C4-2B (cell line): Measurements from ENCODE around the gene EFCAB5.
"Not testable (repeated sequence)": the region's sequence is repeated elsewhere in the genome, so short reads cannot be mapped to it uniquely, and the experiment has no call there.

Experiments used
- H3K27ac ChIP-seq: fragments of 450-650 bp; 2 replicates; pipeline ENCODE4 v1.5.1; 2017
- ZFX ChIP-seq: fragments of 450-650 bp; IDR thresholded peaks from 2 replicates; pipeline ENCODE4 v1.6.1; 2017
- TF ChIP-seq, protein P1 (sequence below): fragments of 450-650 bp; conservative IDR thresholded peaks from 2 replicates; pipeline ENCODE4 v1.5.1; 2017; ENCODE audit warnings: mild to moderate bottlenecking

The EFCAB5 gene

DNA sequence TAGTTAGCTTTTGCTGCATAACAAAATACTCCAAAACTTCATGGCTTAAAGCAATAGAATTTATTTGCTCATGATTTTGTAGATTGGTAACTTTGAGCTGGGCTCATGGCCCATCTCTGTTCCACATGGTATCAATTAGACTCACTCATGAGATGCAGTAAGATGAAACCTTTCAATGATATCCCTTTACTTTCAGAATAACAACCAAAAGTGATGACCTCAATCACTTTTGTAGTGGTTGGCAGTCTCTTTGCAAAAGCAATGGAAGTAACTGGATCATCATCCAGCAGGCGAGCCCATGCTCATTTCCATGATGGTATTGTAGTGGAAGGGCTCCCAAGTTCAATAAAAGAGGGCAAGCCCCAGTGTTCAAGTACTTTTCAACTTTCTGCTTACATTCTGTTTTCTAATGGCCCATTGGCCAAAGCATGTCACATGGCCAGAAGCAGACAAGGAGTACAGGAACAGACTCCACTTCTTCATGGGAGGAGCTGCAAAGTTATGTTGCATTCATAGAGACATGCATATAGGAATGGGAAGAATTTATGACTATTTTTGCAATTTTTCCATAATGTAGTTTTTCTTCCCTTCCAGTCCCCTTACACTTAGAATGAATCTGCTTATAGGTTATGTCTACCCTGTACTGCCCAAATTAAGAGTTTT lies 41.7 kb downstream of the EFCAB5 start:
- H3K27ac ChIP-seq, result no peak overlapping the region
- TF ChIP-seq, protein P1, sequence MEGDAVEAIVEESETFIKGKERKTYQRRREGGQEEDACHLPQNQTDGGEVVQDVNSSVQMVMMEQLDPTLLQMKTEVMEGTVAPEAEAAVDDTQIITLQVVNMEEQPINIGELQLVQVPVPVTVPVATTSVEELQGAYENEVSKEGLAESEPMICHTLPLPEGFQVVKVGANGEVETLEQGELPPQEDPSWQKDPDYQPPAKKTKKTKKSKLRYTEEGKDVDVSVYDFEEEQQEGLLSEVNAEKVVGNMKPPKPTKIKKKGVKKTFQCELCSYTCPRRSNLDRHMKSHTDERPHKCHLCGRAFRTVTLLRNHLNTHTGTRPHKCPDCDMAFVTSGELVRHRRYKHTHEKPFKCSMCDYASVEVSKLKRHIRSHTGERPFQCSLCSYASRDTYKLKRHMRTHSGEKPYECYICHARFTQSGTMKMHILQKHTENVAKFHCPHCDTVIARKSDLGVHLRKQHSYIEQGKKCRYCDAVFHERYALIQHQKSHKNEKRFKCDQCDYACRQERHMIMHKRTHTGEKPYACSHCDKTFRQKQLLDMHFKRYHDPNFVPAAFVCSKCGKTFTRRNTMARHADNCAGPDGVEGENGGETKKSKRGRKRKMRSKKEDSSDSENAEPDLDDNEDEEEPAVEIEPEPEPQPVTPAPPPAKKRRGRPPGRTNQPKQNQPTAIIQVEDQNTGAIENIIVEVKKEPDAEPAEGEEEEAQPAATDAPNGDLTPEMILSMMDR, result no peak
- TF ChIP-seq ZFX, result no peak

DNA sequence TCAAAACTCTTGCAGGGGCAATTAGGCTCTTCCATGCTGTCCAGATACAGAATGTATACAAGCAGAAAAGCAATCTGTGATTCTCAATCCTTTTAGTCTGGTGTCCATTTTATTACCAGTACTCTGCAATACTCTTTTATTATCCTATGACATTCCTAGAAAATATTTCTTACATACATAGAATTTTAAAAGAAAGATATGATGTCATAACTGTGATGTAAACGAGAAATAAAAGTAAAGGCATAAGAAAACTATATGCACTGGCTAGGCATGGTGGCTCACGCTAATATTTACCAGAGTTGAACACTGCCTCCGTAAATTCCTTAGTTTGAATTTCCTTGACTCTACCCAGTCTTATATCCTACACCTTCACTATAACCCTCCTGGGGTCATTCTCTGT lies 55.0 kb downstream of the EFCAB5 start:
- TF ChIP-seq, protein P1, result no peak
- TF ChIP-seq ZFX, result no peak
- no peak overlapping the region for H3K27ac ChIP-seq

DNA sequence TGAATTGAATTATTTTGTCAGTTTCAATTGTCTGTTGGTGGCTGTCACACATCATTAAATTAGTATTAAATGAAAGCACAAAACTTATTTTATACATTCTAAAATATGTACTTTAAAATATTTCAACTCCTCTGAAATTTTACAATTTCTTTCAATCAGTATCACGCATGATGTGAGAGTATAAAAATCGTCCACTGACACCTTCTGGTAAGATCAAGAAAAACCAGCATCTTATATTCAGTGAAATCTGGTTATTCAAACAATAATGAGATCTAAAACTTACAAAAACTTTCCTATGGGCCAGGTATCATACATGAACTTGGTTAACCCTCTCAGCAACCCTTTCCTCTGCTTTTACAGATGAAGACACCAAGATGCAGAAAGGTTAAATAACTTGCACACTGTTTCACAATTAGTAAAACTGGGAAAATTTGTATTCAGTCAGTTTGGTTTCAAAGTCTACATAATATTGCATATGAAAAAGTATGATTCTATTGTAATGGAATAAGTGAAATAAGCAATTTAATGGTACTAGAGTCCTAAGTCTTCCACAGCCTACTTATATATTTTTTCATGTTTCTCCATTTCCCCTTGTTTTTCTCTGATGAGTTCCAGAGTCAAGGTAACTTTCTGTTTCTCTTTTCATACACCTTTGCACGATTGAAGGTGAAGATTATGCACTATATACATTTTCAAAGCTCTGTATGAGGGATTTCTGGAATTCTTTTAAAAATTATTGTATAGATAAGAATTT lies 58.7 kb downstream of the EFCAB5 start:
- H3K27ac ChIP-seq, result no peak overlapping the region
- TF ChIP-seq, protein P1, result peak; percentile 34
- no peak for TF ChIP-seq ZFX

GRCh38 chr17:30000755-30001257 lies 59.4 kb downstream of the EFCAB5 start:
- TF ChIP-seq, protein P1, result no peak
- TF ChIP-seq ZFX, result no peak
- no peak overlapping the region for H3K27ac ChIP-seq

DNA sequence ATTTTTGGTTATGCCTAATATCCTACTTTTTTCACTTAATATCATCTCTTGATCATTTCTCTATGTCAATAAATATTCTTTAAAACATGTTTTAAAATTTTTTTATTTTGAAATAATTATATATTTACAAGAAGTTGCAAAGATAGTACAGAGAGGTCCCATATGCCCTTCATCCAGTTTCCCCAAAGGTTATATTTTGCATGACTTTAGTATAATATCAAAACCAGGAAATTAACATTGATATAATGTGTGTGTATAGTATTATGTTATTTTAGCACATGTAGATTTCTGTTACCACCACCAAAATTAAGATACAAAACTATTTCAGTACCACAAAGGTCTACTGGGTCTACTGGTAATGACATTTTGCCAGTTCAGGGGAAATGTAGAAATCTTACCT lies 60.7 kb downstream of the EFCAB5 start:
- TF ChIP-seq, protein P1, result no peak
- TF ChIP-seq ZFX, result no peak
- no peak overlapping the region for H3K27ac ChIP-seq

GRCh38 chr17:30005709-30006320 lies 64.4 kb downstream of the EFCAB5 start:
- TF ChIP-seq, protein P1, result no peak
- no peak for TF ChIP-seq ZFX
- H3K27ac ChIP-seq, result no peak overlapping the region

- H3K27ac ChIP-seq, result not testable (repeated sequence)
- TF ChIP-seq, protein P1, result peak; percentile 58
These were observed 70.5 kb downstream of the EFCAB5 start for GRCh38 chr17:30011934-30012333.
